NCI-H2081 (cell line): ENCODE measurements around the gene ELMO1.

ENCODE experiments used
- DNase-seq, 2 experiments: peaks; one replicate each; lab custom pipeline; 2025; lab: John Stamatoyannopoulos, UW

The ELMO1 gene

DNA sequence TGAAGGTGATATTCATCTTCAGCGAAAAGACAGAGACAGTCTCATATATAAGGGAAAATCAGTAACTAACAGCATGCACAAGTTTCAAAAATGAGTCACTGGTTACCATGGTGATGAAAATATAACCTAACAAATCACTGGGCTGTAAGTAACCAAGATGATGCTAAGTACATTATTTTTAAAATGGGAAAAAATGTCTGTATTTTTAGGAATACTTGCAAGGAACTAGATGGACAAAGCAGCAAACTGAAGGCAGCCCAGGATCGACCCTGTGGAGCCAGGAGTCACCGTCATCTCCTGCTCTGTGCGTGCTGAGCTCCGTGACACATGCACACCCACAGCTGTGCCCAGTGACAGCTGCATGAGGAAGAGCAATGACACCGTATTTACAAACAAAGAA, 137.3 kb downstream of the ELMO1 start:
- DNase-seq = no peak

DNA sequence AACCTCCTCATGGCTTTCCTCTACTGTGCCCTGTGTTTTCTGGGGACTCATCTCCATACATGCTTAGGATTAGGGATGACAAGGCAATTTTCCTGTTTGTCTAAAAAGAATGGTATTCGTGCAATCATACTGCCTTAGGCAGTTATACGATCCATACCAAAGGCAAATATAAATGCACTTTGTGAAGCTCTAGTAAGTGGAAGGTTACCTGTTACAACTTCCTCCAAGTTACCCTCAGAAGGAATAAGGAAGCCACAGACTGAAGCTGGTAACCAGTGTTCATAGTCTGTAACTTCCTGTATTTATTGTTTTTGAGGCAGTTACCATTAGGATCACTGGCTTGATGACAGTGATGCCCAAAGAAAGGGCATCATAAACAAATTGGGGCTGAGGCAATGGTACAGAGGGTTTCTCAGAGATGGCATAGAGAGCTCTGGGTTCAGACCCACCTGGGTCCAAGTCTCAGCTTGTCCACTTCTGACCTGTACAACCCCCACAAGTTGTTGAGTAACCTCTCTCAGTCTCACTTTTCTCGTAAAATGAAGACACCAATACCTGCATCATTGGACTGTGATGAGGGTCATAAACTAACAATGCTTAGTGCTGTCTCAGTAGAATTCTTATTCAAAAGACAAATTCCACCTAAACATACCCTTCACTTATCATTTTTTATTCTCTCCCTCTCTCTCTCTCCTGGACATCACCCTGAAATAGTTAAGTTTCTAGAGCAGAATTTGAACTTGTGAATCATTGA, 138.2 kb downstream of the ELMO1 start:
- DNase-seq = no peak

DNA sequence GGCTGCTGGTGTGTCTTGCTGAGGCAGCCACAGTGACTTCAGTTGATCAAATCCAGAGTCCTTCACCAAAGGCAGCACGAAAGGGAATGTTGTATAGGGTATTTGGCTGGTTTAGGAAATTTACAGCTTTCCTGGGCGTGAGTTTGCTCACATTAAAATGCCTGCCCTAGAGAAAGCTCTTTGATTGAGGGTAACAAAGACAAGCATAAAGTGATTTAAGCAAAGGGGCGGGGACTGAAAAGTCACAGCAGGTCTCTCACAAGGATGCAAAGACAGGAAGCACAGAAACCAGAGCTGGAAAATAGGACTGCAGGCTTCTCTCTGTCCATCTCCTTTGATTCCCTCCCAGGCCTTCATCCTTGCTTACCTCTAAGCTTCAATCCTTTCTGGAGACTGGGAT, 139.2 kb downstream of the ELMO1 start:
- DNase-seq = no peak

DNA sequence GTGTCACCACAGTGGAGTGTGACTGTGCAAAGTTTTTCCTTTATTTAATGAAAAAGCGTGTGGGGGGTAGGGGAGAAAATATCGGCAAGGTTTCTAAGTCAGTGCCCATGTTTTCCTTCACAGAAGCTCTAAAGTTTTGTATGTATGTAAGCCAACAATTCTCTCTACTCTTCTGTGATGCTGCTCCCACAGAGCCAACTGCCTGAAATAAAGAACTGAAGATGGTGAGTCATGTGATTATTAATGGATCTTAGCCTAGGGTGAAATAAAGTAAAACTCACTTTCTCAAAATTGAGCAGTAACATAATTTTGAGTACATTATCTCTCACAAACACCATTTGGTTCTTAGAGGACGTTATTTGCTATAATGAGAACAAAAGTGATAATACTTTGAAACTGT, 143.7 kb downstream of the ELMO1 start:
- no peak for DNase-seq

DNA sequence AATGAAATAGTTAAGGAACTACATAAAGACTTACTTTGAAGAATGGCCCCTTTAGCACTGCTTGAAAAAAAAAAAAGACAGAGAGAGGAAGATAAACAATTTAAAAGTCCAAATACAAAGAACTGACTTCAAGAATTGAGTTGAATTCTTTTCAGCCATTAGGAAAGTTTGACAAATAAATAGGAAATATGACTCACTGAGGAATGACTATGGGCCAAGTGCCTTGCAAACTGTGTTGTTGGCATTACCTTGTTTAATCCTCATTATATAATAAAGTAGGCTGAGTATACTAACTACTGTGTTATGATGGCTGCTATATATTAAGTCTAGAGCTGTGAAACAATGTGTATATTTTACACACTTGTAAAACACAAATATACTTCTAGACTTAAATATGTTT, 151.1 kb downstream of the ELMO1 start:
- no peak for DNase-seq

DNA sequence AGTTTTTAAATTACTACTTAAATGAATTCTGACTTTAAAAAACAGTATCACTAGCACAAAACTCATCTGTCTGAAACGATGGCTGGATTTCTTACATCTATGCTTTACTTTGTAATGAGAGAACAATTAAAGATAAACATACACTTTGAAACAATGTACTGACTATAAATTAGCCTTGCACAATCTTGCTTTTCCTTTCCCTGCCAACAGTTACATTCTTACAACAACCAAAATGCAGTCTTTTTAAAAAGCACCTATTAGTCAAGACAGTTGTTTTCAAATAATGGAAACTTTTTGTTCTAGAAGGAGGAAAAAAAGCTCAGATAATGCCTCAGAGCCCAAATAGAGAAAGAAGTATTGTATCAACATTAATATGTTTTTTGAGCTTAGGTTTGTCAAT, 153.3 kb downstream of the ELMO1 start:
- DNase-seq = no peak

DNA sequence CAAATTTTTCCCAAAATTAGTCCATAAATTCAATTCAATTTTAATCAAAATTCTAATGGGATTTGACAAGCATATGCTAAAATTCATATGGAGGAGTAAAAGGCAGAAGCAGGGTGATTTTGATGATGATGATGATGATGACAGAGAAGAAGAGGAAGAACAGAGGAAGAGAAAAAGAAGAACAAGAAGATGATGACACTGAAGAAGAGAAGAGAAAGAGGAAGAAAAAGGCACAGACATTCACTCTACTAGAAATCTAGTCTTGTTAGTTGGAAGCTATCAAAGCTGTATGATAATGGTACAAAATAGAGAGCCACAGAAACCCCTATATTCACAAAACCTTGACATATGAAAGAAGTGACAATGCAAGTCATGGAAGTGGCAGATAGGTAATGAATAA, 157.9 kb downstream of the ELMO1 start:
- DNase-seq = no peak

DNA sequence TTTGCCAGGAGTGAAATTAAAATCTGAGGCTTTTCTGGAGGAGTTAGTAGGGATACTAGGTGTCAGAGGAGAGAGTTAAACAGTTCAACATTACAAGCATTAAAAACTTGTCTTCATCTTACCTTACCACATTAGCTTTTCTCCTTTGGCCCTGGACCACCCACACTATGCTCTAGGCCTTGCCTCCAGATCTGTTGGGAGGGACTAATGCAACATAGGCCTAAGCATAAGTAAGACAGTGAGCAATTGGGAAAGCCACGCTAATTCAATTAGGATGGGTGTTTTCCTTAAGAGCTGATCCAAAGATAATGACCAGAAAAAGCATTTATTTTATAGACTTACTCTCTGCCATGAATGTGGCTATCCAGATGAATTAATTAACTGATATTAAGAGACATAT, 158.9 kb downstream of the ELMO1 start:
- DNase-seq = no peak

DNA sequence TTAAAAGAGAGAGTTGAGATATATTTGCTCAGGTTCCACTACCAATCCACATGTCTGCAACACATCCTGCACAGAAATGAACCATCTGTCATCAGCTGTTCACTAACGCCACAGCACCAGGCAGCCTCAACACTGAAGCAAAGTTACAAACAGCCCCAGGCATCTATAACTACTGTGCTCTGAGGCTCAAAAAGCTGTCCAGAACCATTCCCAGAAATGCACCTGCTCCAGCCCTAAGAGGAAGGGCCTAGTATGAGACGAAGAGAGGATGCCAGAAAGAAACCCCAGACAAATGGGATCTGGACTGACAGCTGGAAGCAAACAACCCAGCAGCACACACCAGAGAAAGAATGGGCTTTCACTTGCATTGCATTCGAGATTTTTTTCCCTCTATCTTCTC, 159.3 kb downstream of the ELMO1 start:
- peak in 1 of 2 experiments; percentile 21 for DNase-seq

DNA sequence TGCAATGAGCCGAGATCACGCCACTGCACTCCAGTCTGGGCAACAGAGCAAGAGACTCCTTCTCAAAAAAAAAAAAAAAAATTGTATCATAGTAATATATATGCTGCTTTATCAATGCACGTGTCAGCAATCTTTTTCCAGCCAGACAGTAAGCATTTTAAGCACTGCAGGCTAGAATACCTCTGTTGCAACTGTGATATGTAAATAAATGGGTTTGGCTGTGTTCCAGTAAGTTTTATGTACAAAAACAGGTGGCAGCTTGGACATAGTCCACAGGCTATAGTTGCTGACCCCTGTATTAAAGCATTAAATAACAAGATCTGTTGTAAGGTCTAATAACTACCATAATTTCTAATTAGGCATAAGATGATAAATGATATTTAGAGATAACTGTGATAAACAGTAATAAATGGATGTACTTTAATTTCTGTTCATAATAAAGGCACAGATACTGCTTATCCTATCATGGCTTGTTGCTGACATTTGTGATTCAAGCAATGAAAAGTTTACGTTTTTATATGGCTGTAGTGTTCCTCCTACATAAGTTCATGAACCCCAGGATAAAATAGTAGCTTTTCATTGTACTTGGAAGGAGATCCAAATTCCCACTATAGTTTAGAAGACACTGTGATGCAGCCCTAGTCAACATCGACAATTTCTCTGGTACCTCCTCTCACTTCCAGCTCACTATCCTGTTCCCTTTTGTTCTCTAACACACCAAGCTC, 161.4 kb downstream of the ELMO1 start:
- DNase-seq = peak in 1 of 2 experiments; percentile 52

DNA sequence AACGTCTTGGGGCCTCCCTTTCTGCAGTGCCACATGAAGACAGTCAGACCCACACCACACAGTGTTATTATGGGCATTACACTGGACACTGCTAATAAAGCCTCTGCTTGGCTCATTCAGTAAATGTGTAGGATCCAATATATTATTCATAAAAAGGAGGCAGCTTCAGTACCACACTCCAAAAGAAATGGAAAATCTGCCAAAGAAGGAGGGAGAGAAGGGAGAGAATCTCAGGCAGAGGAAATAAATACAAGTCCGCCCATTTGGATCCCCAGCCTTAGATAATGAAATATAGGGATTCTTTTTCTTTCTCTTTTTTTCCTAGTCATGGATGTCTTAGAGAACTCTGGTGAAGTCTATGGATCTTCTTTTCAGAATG, 162.2 kb downstream of the ELMO1 start:
- no peak for DNase-seq

DNA sequence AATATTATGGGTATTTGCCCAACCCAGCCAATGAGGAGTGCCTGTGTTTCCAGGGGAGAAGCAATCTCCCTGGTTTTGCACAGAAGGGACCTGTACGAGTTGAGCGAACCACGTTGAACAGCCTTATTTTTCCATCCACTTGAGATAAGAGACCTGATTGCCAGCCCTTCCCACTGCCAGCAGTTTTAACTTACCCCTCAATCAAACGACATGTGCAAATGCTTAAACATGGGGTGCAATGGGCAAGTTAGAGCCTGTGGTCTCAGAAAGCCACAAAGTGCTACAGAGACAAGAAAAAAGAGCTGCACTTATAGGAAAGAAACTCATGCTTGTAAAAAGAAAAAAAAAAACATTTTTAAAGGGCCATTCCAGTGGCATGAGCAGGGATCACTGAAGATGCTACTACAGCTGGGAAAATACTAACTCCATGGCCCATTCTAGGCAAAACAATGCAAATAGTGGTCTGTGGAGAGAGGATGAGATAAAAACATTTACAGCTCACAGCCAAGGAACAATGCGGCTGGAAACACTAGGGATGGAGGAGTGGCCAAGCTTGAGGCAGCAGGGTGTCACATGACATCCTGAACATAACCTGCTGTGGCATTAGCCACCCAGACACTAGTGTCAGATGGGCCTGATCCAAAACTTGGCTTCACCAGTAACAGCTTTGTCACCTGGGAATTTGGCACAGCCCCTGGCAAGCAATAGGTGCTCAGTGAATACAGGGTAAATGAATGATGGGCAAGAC, 162.8 kb downstream of the ELMO1 start:
- no peak for DNase-seq

DNA sequence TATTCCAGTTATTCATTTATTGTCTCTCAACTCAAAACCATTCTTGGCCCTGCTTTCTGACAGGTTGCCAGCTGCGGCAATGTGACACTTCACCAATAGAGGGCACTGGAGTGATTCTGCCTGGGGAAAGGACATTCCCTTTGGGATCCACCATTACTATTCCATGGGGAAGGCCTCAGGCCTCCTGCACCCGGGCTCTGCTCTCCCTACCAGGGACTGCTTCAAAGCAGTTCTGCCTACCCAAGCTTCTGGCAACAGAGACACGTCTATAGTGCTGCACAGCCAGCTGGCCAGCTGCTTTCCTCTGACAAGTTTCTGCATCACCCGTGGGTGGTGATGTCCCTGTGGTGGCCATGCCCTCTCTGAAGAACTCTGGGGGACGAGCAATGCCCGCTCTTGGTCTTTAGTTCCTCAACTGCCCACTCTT, 163.8 kb downstream of the ELMO1 start:
- peak; percentile 61 to 65 for DNase-seq

DNA sequence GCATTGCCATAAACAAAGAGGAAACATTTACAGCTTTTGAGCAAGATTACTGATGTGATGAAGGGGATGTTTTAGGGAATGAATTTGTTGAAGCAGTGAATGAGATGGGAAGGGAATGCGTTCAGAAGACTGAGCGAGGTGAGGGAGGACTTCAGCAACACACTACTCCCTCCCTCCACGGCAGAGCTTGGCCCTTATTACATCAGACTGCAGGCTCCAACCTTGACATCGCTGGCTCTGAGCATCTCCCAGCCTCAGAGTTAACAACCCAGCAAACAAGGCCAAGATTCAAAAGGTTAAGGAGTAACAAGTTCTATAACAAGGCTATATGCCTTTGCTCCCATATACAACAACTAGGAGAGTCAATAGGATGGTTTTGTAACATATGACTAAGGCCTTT, 164.4 kb downstream of the ELMO1 start:
- DNase-seq = no peak

DNA sequence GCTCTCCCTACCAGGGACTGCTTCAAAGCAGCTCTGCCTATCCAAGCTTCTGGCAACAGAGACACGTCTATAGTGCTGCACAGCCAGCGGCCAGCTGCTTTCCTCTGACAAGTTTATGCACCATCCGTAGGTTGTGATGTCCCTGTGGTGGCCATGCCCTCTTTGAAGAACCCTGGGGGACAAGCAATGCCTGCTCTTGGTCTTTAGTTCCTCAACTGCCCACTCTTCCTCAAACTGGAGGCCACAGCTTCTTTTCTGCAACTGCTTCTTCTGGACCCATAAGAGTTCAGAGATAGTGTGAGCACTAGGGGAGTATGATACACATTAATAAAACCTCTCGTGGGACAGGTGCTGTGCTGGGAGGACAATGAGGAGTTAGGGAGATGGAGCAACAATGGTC, 164.9 kb downstream of the ELMO1 start:
- DNase-seq = no peak

DNA sequence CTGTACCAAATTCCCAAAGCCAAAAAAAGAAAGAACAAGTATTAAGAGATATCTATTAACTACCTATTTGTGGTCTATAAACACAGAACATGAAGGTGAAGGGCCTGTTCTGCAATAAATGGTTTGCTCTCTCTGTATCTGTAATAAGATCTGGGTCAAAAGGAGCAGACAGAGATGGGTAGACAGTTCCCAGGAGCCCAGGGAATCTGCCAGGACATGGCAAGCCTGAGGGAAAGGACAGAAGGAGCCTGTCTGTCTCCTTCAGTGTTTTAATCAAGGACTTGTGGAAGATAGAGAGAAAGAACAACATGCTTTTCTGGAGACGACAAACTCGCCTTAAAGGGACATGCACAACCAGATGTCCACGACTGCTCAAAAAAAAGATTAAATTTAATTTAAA, 165.7 kb downstream of the ELMO1 start:
- DNase-seq = no peak

DNA sequence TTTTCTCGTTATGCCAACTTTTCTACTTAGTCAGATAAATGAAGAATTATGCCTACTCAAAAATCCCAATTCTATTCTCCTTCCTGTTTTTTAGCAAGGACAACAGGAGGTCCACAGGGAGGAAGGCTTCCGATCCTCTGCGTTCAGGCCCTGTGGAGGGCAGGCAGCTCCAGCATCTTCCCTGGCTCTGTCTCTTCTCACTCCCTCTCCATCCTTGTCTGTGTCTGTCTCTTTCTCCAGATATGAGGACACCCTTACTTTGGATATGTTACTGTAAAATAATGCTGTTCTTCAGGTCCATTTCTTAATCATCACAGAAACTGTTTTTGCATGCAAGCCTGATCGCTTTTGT, 166.6 kb downstream of the ELMO1 start:
- no peak for DNase-seq

DNA sequence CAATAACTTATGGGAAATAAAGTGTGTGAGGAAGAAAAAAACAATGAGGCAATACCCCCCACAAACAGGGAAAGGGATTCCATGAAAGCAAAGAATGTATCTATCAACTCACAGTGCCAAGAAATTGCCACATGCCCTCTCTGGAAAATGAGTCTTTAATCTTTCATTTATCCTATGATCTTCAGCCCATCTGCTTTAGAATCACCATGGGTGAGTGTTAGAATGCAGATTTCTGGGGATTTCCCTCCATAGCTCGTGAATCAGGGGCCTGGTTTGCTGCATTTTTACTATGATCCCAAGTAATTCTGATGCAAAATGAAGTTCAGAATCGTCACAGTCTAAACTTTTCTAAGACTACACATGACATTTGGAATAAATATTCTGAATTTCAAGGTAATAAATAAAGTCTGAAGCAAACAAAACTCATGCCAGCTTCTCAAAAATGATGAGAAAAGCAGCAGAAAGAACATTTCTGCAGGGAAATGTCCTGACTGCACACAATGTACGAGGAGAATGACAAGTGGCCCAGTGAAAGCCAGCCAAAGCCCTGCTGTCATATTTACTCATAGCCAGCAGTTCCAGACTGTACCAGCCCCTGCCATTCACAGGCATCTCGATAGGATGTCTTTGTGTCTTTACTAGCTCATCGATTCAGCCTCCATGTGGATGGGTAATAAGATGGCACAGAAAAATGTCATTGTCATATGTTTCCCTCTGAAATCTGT, 167.1 kb downstream of the ELMO1 start:
- no peak for DNase-seq

DNA sequence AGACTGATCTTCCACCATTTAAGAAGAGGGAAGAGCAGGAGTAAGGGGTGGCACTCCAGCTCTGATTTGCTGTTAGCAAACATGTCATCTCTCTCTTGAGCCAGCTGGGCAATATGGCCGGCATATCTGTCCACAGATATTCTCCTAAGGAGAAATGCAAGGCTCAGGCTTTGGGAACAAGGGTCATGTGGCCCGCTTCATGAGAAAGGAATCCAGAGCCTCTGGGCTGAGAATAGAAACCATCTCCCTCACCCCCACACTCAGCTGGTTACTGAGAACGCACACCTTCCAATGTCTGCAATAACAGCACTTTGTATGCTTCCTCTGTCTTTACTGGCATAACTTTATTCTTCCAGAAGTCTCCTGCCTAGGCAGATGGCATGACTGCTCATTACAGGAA, 171.2 kb downstream of the ELMO1 start:
- no peak for DNase-seq

DNA sequence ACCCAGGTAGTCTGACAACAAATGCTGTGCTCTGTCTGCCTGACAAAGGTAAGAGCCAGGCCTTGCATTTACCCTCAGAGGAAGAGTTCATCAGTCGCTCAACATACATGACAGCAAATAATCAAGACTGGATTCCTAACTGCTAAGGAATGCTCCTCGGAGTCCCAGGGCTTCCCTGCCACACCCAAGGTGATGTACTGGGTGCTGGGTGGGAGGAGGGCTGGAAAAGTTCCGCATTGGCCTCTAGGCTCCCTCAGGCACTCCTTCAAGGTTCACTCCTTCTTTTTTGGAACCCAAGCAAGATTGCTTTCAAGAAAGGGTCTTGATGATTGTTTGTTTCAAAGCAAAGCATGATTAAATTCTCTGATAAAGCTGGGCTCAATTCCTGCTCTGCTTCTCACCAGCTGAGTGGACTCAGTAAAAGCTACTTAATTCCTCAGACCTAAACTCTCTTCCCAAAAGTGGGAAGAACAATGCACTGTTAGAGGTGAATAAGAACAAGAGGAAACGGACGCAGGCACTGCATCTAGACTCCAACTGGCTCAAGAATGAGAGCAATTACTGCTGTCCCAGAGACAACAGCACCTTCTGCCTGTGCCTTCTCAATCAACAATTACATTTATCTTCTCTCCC, 173.5 kb downstream of the ELMO1 start:
- no peak for DNase-seq

DNA sequence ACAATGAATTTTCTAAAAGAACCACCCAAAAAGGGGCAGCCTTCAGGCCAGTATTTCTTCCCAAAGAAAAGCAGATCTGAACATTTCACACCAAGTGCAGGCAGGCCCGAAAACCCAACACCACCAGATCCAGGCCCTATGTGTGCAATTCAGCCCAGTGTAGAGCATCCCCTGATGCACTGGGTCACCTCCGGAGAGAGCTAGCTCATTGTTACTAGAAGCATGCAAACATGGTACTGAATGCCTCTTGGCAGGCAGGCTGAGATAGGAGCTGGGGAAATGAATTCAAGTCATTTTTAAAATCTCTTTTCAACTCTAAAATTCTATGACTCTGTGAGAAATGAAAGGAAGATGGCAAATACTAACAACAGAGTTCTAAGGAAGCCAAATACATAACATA, 174.8 kb downstream of the ELMO1 start:
- no peak for DNase-seq
